Subcutaneous adipose tissue (tissue), 4 donors: Measurements from ENCODE around the gene RCOR1. TPM values are rescaled to one million over a fixed set of nuclear protein-coding genes. Genes with fewer than 3 reads are reported as not detected.

Source experiments
- total RNA-seq, 4 donors: library from RNA; depleted of rRNA; stranded (reverse); fragments of >200 nt; gene quantifications; one replicate each; pipeline ENCODE4 v1.1.0, GENCODE V29; 2016
- TF ChIP-seq, protein P1 (sequence below): fragments of 450-650 bp; IDR thresholded peaks from one replicate; pipeline ENCODE4 v1.5.1; 2016; ENCODE audit warnings: low read depth, mild to moderate bottlenecking, control low read depth, antibody characterized with exemption, moderate library complexity

Gene RCOR1
- total RNA-seq, 4 donors from 2014 or later = 17.6 to 24.3 (median 22.1) TPM

DNA sequence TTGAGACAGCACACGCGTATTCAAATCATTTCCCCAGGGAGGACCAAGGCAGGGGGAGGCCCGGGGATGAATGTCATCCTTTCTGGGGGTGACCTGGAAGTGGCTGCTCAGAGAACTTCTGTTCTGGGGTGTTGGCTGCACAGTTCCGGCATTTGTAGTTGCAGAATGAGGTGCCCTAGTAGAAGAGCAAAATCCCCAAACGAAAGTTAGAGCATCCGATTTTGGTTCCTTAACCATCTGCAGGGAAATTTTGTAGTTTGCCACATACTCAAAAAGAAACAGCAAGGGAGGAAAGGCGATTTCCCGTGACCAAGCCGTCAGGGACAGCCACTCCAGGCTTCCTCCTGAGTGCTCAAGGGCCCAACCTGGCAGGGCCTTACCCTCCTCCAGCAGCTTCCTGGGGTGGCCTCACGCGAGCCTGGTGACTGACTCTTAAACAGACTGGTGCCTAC is 171.8 kb downstream of the RCOR1 start:
- TF ChIP-seq, protein P1, sequence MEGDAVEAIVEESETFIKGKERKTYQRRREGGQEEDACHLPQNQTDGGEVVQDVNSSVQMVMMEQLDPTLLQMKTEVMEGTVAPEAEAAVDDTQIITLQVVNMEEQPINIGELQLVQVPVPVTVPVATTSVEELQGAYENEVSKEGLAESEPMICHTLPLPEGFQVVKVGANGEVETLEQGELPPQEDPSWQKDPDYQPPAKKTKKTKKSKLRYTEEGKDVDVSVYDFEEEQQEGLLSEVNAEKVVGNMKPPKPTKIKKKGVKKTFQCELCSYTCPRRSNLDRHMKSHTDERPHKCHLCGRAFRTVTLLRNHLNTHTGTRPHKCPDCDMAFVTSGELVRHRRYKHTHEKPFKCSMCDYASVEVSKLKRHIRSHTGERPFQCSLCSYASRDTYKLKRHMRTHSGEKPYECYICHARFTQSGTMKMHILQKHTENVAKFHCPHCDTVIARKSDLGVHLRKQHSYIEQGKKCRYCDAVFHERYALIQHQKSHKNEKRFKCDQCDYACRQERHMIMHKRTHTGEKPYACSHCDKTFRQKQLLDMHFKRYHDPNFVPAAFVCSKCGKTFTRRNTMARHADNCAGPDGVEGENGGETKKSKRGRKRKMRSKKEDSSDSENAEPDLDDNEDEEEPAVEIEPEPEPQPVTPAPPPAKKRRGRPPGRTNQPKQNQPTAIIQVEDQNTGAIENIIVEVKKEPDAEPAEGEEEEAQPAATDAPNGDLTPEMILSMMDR = no peak

DNA sequence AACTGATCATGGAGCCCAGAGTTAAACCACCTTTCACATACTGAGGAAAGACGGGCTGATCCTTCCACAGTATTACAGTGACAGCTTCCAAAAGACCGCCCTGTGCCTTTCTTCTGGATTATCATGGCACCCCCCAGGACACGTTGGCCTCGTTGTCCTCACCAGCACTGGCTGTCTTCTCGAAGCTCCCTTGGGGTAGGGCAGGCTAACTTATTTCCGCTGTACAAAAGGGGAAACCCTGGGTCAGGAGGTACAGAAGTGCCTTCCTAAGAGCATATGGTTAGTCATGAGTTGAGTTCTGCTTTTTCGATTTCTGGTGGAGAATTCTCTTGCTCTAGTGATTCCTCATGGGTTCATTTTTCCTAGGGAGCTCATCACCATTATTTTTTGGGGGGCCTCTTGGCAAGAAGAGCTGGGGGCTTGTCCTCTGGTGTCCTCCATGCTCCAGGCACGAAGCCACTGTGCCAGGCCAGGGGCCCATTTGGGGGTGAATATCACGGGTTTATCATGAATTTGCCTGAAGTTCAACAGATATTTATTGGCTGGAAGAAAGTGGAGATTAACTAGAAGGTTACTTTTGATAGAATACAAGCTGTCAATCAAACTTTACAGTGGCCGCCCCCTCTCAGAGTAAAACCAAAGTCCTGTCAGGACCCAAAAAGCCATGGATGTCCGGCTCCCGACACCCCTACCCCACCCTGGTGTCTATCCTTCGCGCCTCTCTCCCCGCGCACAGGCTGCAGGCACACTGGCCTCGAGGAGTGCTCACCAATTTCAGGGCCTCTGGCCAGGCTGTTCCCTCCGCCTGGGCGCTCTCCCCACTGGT is 176.0 kb downstream of the RCOR1 start:
- TF ChIP-seq, protein P1 = no peak

DNA sequence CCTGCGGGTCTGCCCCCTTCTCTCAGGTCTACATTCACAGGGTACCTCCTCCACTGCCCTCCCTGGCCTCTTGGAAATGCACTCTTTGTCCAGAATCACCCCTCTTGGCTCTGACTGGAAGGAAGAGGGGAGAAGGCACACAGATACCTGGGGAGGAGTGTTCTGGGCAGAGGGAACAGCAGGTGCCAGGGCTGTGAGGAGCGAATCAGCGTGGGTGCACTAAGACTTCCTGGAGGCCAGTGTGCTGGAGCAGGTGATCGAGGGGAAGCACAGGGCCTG is 176.5 kb downstream of the RCOR1 start:
- TF ChIP-seq, protein P1 = no peak

DNA sequence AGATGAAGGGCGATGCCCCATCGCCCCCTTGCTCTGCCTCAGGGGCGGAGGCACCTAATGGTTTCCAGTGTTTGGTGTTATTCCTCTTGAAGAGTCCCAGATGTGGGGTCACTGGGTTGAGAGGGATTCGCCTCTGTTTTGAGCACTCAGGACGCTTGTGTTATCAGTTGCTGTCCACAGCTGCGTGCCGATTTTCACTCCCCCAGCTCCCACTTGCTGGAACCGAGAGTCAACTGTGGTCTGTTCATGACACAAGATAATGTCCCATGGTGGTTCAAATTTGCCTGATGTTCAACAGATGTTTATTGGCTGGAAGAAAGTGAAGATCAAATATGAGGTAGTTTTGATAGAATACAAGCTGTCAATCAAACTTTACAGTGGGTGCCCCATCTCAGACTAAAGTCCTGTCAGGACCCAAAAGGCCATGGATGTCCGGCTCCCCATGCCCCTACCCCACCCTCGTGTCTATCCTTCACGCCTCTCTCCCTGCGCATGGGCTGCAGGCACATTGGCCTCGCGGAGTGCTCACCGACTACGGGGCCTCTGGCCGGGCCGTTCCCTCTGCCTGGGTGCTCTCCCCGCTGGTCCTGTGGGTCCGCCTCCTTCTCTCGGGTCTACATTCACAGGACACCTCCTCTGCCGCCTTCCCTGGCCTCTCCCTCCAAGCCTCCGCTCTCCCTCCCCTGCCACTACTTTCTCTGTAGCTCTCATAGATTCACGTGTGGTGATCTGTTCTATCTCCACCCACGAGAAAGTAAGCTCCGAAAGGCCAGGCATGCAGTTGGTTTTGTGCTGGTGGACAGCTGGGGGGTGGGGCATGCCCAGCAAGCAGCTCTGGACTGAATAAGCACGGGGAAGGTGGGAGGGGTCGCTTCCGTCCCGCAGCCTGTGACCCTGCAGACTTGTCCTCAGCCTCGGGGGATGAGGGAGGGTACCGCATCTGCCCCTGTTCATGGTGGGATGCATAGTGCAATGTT is 178.0 kb downstream of the RCOR1 start:
- TF ChIP-seq, protein P1 = no peak

DNA sequence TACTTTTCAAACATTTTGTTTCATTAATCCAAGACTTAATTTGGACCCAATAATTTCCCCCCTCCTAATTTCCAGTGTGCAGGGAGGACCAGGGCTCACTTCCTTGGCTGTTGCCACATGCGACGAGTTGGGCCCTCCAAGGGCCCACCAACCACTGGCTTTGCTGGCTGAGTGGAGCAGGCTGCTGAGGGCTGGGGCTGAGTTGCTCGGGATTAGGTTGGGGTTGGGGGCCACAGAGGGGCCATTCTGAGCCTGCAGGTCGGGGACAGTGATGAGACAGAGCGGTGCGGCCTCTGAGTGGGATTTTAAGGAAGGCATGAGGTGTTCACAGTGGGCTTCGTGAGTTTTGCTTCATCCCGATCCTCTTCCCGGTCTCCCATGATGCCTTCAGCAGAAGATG is 178.7 kb downstream of the RCOR1 start:
- TF ChIP-seq, protein P1 = no peak

DNA sequence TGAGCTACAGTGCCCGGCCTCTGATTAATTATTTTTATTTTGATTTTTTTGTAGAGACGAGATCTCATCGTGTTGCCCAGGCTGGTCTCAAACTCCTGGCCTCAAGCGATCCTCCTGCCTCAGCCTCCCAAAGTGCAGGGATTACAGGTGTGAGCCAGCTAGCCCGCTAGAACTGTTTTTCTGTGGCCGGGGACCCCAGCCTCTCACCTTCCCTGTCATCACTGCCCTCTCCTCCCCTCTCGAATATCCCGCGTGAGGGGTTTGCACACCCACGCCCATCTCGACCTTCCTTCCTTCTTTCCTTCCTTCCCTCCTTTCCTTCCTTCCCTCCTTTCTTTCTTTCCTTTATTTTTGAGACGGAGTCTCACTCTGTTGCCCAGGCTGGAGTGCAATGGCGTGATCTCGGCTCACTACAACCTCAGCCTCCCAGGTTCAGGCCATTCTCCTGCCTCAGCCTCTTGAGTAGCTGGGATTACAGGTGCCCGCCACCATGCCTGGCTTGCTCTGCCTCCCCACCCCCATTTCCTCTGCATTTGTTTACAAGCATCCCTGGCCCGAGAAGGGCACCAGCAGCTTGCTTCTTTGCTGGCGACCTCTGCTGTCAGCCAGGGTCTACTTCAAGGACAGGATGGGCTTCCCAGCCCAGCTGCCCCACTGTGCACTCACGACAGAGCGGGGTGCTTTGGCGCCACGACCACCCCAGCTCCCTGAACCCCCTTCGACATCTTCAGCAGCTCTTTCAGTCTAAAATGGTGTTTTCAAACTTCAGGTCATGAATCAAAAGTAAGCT is 180.5 kb downstream of the RCOR1 start:
- TF ChIP-seq, protein P1 = no peak
